HG02610 (cell line): ENCODE data around the gene ADAP1.

Source experiments
- ATAC-seq: cut with Tn5 transposase; IDR thresholded peaks from one replicate; pipeline ENCODE4 v1.9.1; 2021; ENCODE audit warnings: mild to moderate bottlenecking, moderate library complexity; ENCODE audit not compliant: unreplicated experiment

ADAP1 gene

GRCh38 chr7:940599-941408 lies 13.7 kb downstream of the ADAP1 start:
- ATAC-seq = no peak

GRCh38 chr7:939843-940242 lies 14.6 kb downstream of the ADAP1 start:
- no peak for ATAC-seq

GRCh38 chr7:938546-939185 lies 15.8 kb downstream of the ADAP1 start:
- ATAC-seq = no peak

- no peak for ATAC-seq
Measured at GRCh38 chr7:937856-938484, 16.5 kb downstream of the ADAP1 start.

- ATAC-seq = peak; percentile 75
Measured at GRCh38 chr7:936386-937054, 18.0 kb downstream of the ADAP1 start.

- ATAC-seq = no peak
Measured at GRCh38 chr7:935874-936385, 18.6 kb downstream of the ADAP1 start.

- no peak for ATAC-seq
Measured at GRCh38 chr7:935164-935873, 19.2 kb downstream of the ADAP1 start.

GRCh38 chr7:934469-935163 lies 19.9 kb downstream of the ADAP1 start:
- no peak for ATAC-seq

GRCh38 chr7:932651-932975 lies 21.9 kb downstream of the ADAP1 start:
- no peak for ATAC-seq

- ATAC-seq = no peak
Measured at GRCh38 chr7:931871-932650, 22.4 kb downstream of the ADAP1 start.

- no peak for ATAC-seq
Measured at GRCh38 chr7:930975-931758, 23.3 kb downstream of the ADAP1 start.

- ATAC-seq = no peak
Measured at GRCh38 chr7:929311-929711, 25.2 kb downstream of the ADAP1 start.

- ATAC-seq = no peak
Measured at GRCh38 chr7:927031-927671, 27.3 kb downstream of the ADAP1 start.

GRCh38 chr7:926061-927030 lies 28.1 kb downstream of the ADAP1 start:
- no peak for ATAC-seq

- ATAC-seq = no peak
Measured at GRCh38 chr7:925601-926000, 28.9 kb downstream of the ADAP1 start.

- peak; percentile 36 for ATAC-seq
Measured at GRCh38 chr7:924541-925231, 29.8 kb downstream of the ADAP1 start.
